OCI-LY7 (cell line): Measurements from ENCODE around the gene DCAF8L2.

Source experiments
- CTCF ChIP-seq: fragments of 200-600 bp; sonication (generic); conservative IDR thresholded peaks from 2 replicates; pipeline ENCODE4 v1.5.1; 2014; ENCODE audit warnings: mild to moderate bottlenecking, antibody characterized with exemption, low read length, moderate library complexity, mixed read lengths
- EZH2phosphoT487 ChIP-seq: fragments of 200-600 bp; sonication (generic); IDR thresholded peaks from 2 replicates; pipeline ENCODE4 v1.6.1; 2018; ENCODE audit warnings: low read depth, borderline replicate concordance, mild to moderate bottlenecking, mixed run types, antibody characterized with exemption, low read length, moderate library complexity, mixed read lengths

- TF ChIP-seq CTCF = no peak
- TF ChIP-seq EZH2phosphoT487 = no peak
Measured at GRCh38 chrX:27660878-27661277, 70.7 kb downstream of the DCAF8L2 start.
